HG03565 (cell line): ENCODE results near the gene METAP2.

Source experiments
- ATAC-seq: cut with Tn5 transposase; IDR thresholded peaks from one replicate; pipeline ENCODE4 v1.9.1; 2021; ENCODE audit warnings: mild to moderate bottlenecking, moderate library complexity; ENCODE audit not compliant: unreplicated experiment

METAP2 gene

GRCh38 chr12:95548539-95549391, 74.8 kb downstream of the METAP2 start:
- no peak for ATAC-seq

GRCh38 chr12:95549392-95550084, 75.6 kb downstream of the METAP2 start:
- no peak for ATAC-seq

GRCh38 chr12:95551305-95551704, 77.4 kb downstream of the METAP2 start, which contains the start of gene USP44:
Gene USP44 (minus strand): TSS chr12:95551476. CDS start chr12:95534256, 17,220 bp downstream.
- ATAC-seq, result no peak

- no peak for ATAC-seq
These were observed 78.1 kb downstream of the METAP2 start for GRCh38 chr12:95551913-95552516.

- no peak for ATAC-seq
These were observed 79.4 kb downstream of the METAP2 start for GRCh38 chr12:95553197-95553943.

GRCh38 chr12:95554532-95555071, 80.7 kb downstream of the METAP2 start:
- ATAC-seq, result no peak

- ATAC-seq, result no peak
These were observed 83.7 kb downstream of the METAP2 start for GRCh38 chr12:95557625-95558024.
